Mucosa of rectum (tissue), 2 donors: Measurements from ENCODE around the gene MARS1.

Source experiments
- H3K27ac ChIP-seq, 2 donors: one replicate each; pipeline ENCODE4 v1.7.0; 2013; ENCODE audit warnings: inconsistent platforms in 2 of 2, low read depth in 2 of 2, low read length in 2 of 2
- H3K27me3 ChIP-seq, 2 donors: one replicate each; pipeline ENCODE4 v1.7.0; 2013; ENCODE audit warnings: low read length in 2 of 2; ENCODE audit not compliant: control insufficient read depth in 2 of 2, insufficient read depth in 2 of 2
- H3K36me3 ChIP-seq, 2 donors: one replicate each; pipeline ENCODE4 v1.7.0; 2013; ENCODE audit warnings: low read length in 2 of 2; ENCODE audit not compliant: control insufficient read depth in 2 of 2, insufficient read depth in 2 of 2
- H3K4me1 ChIP-seq, 2 donors: one replicate each; pipeline ENCODE4 v1.7.0; 2013; ENCODE audit warnings: low read length in 2 of 2, mild to moderate bottlenecking in 1 of 2; ENCODE audit not compliant: control insufficient read depth in 2 of 2, insufficient read depth in 2 of 2
- H3K4me3 ChIP-seq, 2 donors: one replicate each; pipeline ENCODE4 v1.7.0; 2013; ENCODE audit warnings: low read length in 2 of 2
- H3K9ac ChIP-seq, 2 donors: one replicate each; pipeline ENCODE4 v1.7.0; 2013; ENCODE audit warnings: low read length in 2 of 2, low read depth in 1 of 2, mild to moderate bottlenecking in 1 of 2
- H3K9me3 ChIP-seq, 2 donors: one replicate each; pipeline ENCODE4 v1.7.0; 2013; ENCODE audit warnings: low read length in 2 of 2; ENCODE audit not compliant: control insufficient read depth in 2 of 2
- donor health status: healthy.
- donor health status: Normal muscosa, but diverticular disease.

The MARS1 gene

GRCh38 chr12:57528831-57529555 is 41.1 kb downstream of the MARS1 start:
- Histone ChIP-seq H3K36me3 (peaks cover 64 to 83% of the 10 kb centered on the region in 2 donors), H3K27ac (no peak overlapping the region), H3K9me3 (no peaks in the 10 kb centered on the region)

GRCh38 chr12:57529831-57530230 is 42.0 kb downstream of the MARS1 start:
- H3K27ac ChIP-seq: no peak overlapping the region
- H3K36me3 ChIP-seq: peaks cover 64 to 83% of the 10 kb centered on the region in 2 donors
- no peaks in the 10 kb centered on the region for H3K27me3 ChIP-seq
- no peaks in the 10 kb centered on the region for H3K9me3 ChIP-seq
- no peak overlapping the region for H3K4me3 ChIP-seq
- no peak overlapping the region for H3K9ac ChIP-seq
- peaks cover 5% of the 10 kb centered on the region in 2 donors for H3K4me1 ChIP-seq

More at GRCh38 chr12:57528831-57529555, 41.1 kb downstream of the MARS1 start:
- Histone ChIP-seq H3K27me3 (no peaks in the 10 kb centered on the region), H3K4me1 (peaks cover 11 to 13% of the 10 kb centered on the region in 2 donors), H3K9ac (no peak overlapping the region), H3K4me3 (no peak overlapping the region)

- peaks cover 3 to 4% of the 10 kb centered on the region in 2 donors for H3K4me1 ChIP-seq
- no peaks in the 10 kb centered on the region for H3K27me3 ChIP-seq
- H3K4me3 ChIP-seq: no peak overlapping the region
- H3K27ac ChIP-seq: no peak overlapping the region
- H3K9ac ChIP-seq: no peak overlapping the region
- no peaks in the 10 kb centered on the region for H3K9me3 ChIP-seq
- peaks cover 69 to 86% of the 10 kb centered on the region in 2 donors for H3K36me3 ChIP-seq
Measured at GRCh38 chr12:57530396-57531142, 42.7 kb downstream of the MARS1 start.

GRCh38 chr12:57531836-57532235 is 44.0 kb downstream of the MARS1 start:
- peaks cover 71 to 79% of the 10 kb centered on the region in 2 donors for H3K36me3 ChIP-seq
- H3K9ac ChIP-seq: no peak overlapping the region
- no peak overlapping the region for H3K4me3 ChIP-seq
- H3K9me3 ChIP-seq: no peaks in the 10 kb centered on the region
- H3K4me1 ChIP-seq: peaks cover 12 to 15% of the 10 kb centered on the region in 2 donors
- H3K27ac ChIP-seq: no peak overlapping the region
- H3K27me3 ChIP-seq: no peaks in the 10 kb centered on the region

- H3K27me3 ChIP-seq: no peaks in the 10 kb centered on the region
- no peak overlapping the region for H3K27ac ChIP-seq
- H3K4me1 ChIP-seq: peaks cover 12 to 19% of the 10 kb centered on the region in 2 donors
- H3K4me3 ChIP-seq: no peak overlapping the region
- H3K9ac ChIP-seq: no peak overlapping the region
- H3K9me3 ChIP-seq: no peaks in the 10 kb centered on the region
- peaks cover 65 to 73% of the 10 kb centered on the region in 2 donors for H3K36me3 ChIP-seq
Measured at GRCh38 chr12:57533108-57533507, 45.2 kb downstream of the MARS1 start.

GRCh38 chr12:57534250-57534649 is 46.4 kb downstream of the MARS1 start:
- Histone ChIP-seq H3K27ac (no peak overlapping the region), H3K9ac (no peak overlapping the region), H3K9me3 (no peaks in the 10 kb centered on the region), H3K27me3 (no peaks in the 10 kb centered on the region), H3K4me1 (peaks cover 12 to 20% of the 10 kb centered on the region in 2 donors), H3K4me3 (no peak overlapping the region), H3K36me3 (peaks cover 65 to 74% of the 10 kb centered on the region in 2 donors)

GRCh38 chr12:57534991-57535543 is 47.2 kb downstream of the MARS1 start:
- Histone ChIP-seq H3K9ac (no peak overlapping the region), H3K36me3 (peaks cover 60 to 68% of the 10 kb centered on the region in 2 donors), H3K9me3 (no peaks in the 10 kb centered on the region), H3K4me3 (no peak overlapping the region), H3K4me1 (peaks cover 12 to 20% of the 10 kb centered on the region in 2 donors), H3K27me3 (no peaks in the 10 kb centered on the region), H3K27ac (peak overlapping the region; percentile 52 to 56)

GRCh38 chr12:57535764-57536596 is 48.1 kb downstream of the MARS1 start:
- H3K27me3 ChIP-seq: no peaks in the 10 kb centered on the region
- H3K36me3 ChIP-seq: peaks cover 53 to 62% of the 10 kb centered on the region in 2 donors
- peaks cover 12 to 21% of the 10 kb centered on the region in 2 donors for H3K4me1 ChIP-seq
- H3K27ac ChIP-seq: peak overlapping the region; percentile 52 to 56
- no peak overlapping the region for H3K9ac ChIP-seq
- H3K9me3 ChIP-seq: no peaks in the 10 kb centered on the region
- H3K4me3 ChIP-seq: peak overlapping the region in 1 of 2 donors; percentile 14

GRCh38 chr12:57536597-57536942 is 48.7 kb downstream of the MARS1 start:
- peaks cover 50 to 60% of the 10 kb centered on the region in 2 donors for H3K36me3 ChIP-seq
- H3K9me3 ChIP-seq: no peaks in the 10 kb centered on the region
- peaks cover 15 to 26% of the 10 kb centered on the region in 2 donors for H3K4me1 ChIP-seq
- no peak overlapping the region for H3K4me3 ChIP-seq
- H3K27ac ChIP-seq: peak overlapping the region in 1 of 2 donors; percentile 7
- H3K9ac ChIP-seq: no peak overlapping the region
- no peaks in the 10 kb centered on the region for H3K27me3 ChIP-seq
